Stimulated activated CD8-positive, alpha-beta memory T cell treated with anti-CD3 and anti-CD28 coated beads, Interleukin-15, amount 100 ng/mL, for 4 hours (primary cell): ENCODE measurements around the gene TRAPPC2L.

ENCODE experiments used
- DNase-seq, 2 donors: peaks; one replicate each; pipeline ENCODE4 v3.0.0-alpha.2; 2020; ENCODE audit warnings: low read depth in 2 of 2

The TRAPPC2L gene

GRCh38 chr16:88909431-88910210 is 52.7 kb downstream of the TRAPPC2L start:
- no peak for DNase-seq

DNA sequence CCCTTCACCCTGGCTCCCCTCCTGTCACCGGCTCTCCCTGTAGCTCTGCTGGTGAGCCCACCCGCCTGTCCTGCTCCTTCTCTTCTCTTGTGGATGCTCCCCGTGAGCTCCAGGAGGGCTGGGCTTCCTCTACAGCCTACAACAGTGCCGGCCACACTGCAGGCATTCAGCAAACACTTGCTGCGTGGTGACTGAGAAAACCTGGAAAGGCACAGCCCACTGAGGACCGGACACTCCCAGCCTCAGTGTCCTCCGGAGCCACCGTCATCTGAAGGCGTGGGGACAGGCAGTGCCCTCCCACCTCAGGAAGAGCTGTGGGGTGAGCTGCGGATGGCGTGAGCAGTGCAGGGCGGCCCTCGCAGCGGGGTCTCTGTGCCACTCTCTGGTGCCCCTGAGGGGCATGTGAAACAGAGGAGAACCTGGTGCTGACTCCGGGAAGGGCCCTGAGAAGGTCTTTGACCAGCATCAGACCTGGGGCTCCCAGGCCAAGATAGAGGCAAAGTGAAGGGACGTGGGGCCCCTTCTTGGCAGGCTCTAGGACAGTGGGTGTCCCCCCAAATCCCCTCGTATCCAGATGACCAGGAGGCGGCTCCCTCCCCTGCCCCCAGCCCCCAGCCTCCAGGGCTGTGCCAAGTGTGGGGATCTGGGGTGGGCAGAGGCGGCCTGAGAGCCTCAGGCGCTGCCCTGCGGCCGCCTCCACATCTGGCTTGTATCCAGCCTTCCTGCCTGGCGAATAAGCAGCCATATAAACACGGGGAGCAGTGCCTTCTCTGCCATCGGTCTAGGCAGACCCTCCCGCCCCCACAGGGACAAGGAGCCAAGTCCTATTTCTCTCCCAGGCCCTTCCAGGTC is 53.6 kb downstream of the TRAPPC2L start:
- DNase-seq, result no peak

- no peak for DNase-seq
Observed at GRCh38 chr16:88911136-88911945, 54.4 kb downstream of the TRAPPC2L start.

DNA sequence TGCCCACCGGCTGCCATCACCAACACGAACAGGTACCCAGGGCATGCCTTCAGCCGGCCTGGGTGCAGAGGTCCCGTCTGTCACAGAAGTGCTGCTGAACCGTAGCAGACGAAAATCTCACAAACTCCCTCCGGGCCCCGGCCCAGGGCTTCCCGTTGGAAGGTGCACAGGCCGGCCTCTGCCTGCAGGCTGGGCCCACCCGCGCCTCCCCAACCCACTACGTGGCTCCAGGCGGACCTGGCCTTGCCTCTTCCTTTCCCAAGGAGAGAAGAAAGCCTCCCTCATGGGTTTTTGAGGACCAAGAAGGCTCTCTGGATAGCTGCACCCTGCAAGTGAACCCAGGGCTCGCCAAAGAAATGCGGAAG is 55.0 kb downstream of the TRAPPC2L start:
- no peak for DNase-seq
